Kidney capillary endothelial cell (primary cell): ENCODE measurements around the gene USP22.
A peak's percentile ranks its signal among the peaks of the same experiment; 100 is the strongest.
"Not testable (repeated sequence)": the region's sequence is repeated elsewhere in the genome, so short reads cannot be mapped to it uniquely, and the experiment has no call there.

Experiments
- DNase-seq: peaks from one replicate; pipeline ENCODE4 v3.0.0-alpha.2; 2018; ENCODE audit warnings: low spot score

USP22 gene

DNA sequence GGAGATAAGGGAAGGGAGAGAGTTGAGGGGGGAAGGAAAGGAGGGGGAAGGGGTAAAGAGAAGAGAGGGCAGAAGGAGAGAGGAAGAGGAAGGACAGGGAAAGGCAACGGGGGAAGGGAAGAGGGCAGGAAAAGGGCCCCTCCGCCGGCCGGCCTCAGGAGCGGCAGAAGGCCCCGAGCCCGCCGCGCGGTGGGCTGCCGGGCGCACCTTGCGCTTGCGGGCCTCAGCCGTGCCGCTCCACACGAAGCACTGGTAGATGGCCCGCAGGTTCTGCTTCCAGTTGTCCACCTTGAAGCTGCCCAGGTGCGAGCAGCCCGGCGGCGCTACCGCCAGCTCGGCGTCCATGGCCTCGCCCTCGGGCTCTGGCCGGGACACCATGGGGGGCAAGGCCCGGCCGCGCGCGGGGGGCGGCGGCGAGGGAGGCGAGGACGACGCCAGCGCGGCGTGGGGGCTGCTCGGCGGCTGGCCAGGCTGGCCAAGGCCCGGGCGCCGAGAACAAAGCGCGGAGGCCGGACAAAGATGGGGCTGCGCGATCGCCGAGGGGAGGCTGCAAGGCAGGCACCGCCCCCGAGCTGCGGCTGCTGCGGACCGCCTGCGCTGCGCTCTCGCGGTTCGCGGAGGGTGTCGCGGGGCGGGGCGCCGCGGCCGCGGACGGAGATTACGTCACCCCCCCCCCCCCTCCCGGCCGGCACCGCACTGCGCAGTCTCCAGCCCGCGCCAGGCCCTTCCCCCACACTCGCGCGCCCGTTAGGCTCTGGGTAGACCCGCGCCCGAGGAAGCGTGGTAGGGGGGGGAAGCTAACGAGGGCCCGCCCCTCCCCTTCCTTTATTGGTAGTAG is at the start of gene USP22:
USP22 (minus strand) TSS at position 554 of the 838 bp plus-strand sequence; CDS start at position 378, 176 bp downstream.
- peak; percentile 89 for DNase-seq

DNA sequence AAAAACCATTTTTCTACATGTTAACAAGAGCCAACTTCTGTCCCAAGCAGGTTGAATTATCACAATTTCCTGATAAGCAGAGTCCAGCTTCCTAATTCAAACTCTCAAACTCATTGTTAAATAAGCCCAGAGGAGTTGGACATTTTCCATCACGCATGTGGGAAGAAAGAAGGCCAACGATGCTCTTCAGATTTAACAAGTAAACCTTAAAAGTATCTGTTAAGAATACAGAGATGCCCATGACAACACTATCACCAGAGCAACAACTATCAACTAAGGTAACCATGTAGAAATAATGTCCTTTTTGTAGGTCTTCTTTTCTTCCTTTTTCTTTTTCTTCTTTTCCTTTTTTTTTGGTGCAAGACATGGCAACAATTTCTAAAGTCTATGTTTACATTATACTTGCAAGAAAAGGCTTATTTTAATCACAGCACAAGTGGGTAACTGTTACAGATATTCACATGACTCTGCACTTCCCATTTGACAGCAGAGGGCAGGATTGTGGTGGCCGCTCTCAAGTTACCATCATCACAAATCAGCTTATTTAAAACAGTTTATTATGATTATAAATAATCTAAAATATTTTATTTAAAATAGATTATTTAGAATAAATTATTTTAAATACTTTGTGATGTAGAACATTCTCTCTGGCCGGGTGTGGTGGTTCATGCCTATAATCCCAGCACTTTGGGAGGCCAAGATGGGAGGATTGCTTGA is 48.2 kb upstream of the USP22 start:
- DNase-seq = no peak

DNA sequence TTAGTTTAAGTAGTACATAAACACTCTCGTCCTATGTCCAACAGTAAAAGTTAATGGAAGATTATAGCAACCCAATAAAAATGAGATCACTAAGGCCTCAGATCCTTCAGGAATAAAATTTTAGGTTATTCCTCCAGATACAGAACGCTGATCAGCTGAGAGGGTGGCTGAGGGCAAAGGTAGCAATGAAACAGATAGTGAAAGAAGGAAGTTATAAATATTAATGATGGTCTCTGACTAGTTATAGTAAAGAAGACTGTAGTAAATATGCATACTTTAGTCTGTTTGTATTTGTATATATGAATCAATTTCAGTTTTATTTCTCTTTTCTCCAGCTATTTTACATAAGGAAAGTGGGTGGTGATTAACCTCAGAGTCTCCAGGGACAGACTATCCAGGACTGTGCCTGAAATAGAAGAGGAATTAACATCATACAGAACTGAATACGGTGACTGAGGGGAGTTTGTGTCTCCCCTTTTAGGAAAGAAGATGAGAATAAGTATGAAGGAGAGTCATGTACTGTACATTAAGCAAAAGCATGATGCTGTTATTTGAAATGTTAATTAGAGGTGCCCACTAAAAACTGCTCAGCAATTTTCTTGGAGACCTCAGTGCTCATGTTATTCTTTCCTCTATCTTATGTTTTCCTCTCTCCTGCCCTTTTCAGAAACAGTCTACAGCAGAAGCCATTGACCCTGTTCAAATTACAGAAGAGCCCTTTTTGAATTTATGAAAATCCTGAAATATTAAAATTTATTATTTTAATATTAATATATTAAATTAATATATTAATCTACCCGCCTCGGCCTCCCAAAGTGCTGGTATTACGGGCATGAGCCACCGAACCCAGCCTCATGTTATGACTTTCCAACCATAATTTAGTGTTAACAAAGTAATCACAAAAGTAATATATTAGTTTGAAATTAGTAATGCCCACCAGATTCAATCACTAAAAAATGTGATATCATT is 47.4 kb upstream of the USP22 start:
- DNase-seq = no peak

DNA sequence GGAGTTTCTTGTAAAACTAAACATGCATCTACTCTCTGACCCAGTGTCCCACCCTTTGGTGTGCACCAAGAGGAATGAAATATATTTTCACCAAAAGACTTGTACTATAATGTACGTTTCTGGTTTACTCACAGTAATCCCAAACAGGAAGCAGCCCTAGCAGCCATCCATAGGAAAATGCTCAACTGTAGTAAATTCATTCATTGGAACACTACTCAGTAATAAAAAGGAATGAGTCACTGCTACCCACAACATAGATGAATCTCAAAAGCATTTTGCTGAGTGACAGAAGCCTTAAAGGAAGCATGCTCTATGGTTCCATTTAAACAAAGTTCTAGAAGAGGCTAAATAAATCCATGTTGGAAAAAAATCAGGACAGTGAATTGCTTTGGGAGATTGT is 46.3 kb upstream of the USP22 start:
- peak; percentile 59 for DNase-seq

DNA sequence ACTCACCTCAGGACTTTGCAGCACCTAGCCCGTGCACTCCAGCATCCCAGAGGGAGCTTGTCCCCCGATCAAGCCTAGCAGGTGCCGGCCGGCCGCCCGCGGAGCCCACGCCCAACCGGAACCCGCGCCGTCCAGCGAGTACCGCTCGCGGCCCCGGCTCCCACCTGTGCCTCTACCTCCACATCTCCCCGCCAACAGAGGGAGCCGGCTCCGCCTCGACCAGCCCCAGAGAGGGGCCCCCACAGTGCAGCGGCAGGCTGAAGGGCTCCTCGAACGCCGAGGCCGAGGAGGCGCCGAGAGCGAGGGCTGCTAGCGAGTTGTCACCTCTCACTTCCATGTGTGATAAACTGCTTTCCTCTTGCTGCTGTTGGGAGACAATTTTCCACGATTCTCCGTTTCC is 42.9 kb upstream of the USP22 start:
- DNase-seq = no peak

DNA sequence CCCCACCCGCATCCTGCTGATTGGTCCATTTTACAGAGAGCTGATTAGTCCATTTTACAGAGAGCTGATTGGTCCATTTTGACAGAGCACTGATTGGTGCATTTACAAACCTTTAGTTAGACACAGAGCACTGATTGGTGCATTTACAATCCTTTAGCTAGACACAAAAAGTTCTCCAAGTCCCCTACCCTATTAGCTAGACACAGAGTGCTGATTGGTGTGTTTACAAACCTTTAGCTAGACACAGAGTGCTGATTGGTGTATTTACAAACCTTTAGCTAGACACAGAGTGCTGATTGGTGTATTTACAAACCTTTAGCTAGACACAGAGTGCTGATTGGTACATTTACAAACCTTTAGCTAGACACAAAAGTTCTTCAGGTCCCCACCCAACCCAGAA is 42.5 kb upstream of the USP22 start:
- not testable (repeated sequence) for DNase-seq

DNA sequence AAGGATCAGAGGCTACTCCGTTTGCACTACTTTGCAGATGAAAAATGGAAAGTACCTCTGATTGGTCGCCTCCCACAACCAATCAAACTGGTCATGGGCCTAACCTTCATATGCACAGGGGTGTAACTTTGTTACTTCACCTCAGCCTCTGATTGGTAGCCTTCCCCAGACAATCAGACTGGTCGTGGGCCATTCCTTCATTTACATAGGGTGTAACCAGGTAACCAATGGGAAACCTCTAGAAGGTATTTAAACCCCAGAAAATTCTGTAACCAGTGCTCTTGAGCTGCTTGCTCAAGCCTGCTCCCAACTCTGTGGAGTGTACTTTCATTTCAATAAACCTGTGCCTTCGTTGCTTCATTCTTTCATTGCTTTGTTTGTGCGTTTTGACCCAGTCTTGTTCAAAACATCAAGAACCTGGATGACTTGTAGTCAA is 39.2 kb upstream of the USP22 start:
- DNase-seq = no peak

DNA sequence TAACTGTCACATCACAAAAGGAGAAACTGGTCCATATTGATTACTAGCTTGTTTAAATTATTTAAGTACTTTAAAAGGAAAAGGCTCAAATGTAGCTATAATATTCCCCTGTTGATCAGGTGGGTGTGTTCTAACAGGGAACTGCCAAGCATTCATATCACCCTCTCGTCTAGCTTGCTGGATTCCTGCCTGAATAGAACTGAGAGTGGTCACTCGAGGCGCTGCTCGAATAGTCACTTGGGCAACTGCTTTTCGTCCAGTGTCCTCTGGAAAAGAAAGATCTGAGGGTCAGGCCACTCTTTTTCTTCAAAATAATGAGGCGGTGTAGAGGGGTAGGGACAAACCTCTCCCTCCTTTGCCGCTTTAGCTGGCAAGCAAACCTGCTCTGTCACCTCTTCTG is 36.4 kb upstream of the USP22 start:
- no peak for DNase-seq

DNA sequence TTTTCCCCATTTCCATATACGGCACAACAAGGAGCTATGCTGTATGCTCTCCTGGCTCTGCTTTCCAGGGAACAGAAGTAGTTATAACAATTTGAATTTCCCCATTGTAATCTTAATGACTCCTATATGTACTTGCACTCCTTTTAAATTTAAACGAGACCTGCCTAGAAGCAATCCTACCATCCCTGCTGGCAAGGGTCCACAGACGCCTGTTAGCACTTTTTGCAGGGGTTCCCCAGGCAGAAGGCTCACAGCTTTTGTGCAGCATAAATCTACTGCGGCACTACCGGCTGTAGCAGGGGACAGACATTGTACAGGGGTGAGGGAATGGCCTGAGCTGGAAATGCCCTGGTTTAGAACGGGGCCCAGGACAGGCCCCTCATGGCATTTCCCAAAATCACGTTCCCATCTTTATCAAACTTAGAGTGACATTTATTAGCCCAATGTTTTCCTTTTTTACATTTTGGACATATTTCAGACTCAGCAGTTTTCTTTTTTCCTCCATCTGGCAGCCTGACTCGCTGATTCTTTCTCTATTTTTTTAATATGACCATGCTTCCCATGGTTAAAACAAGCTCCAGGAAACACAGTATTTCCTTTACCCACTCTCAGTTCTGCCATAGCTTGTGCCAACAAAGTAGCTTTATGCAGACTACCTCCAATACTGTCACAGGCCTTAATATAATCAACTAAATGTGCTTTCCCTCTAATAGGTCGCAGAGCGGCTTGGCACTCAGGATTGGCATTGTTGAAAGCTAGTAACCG is 35.4 kb upstream of the USP22 start:
- DNase-seq = no peak

DNA sequence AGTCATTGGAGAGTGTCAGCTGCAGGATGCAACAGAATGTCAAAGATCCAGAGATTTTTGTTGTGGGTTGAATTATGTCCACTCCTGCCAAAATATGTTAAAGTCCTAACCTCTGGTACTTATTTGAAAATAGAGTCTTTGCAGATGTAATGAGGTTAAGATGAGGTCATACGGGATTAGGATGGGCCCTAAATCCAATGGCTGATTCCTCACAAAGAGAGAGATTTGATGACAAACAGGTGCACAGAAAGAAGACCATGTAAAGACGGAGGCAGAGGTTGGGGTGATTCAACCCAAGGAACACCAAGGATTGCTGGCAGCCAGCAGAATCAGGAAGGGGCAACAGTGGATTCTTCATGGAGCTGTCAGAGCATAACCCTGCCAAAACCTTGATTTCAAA is 34.5 kb upstream of the USP22 start:
- DNase-seq = no peak

DNA sequence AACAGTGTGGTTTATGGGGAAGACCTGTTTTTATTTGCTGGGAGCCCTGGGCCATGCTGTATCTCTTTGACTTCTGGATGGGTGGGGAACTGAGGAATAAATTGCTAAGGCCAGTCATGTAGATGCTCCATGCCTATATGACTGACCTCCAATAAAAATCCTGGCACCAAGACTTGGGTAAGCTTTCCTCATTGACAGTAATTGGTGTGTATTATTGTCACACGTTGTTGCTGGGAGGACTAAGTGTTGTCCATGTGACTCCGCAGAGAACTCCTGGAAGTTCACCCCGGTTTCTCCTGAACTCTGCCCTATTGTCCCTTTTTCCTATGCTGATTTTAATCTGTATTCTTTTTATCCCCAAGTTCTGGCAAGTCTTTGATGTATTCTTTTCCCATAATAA is 33.4 kb upstream of the USP22 start:
- no peak for DNase-seq

DNA sequence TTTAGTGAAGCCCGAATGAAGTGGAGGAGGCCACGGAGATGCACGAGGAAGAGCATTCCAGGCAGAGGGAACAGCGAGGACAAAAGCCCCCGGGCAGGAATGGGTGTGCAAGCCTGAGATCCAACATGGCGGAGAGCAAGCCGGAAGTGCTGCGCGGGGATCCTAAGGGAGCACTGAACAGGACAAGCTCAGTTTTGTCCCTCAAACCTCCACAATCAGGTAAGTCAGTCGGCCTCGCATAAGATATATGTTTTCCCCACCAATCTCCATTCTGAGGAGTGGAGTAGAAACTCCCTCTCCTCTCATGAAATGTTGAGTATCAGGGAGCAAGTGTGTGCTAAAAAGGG is 32.9 kb upstream of the USP22 start:
- DNase-seq = no peak

DNA sequence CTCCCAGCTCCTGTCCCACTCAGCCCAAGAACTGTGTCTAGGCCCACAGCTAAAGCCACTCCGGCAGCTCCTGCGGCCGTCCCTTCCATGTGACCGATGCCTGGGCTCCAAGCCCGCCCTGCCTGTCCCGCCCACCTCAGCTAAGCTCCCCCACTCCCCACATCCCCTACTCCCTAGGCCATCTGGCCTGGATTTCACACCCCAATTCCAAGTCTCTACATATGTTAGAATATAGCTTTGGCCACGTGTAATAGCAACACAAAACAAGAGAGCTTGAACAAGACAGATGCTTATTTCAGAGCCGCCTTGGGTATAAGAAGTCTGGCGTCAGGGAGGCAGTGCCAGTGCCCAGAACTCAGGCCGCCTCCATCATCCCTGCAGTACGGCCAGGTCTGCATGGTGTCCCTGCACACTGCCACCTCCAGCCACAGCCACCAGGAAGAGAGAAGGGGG is 30.0 kb upstream of the USP22 start:
- DNase-seq = no peak

DNA sequence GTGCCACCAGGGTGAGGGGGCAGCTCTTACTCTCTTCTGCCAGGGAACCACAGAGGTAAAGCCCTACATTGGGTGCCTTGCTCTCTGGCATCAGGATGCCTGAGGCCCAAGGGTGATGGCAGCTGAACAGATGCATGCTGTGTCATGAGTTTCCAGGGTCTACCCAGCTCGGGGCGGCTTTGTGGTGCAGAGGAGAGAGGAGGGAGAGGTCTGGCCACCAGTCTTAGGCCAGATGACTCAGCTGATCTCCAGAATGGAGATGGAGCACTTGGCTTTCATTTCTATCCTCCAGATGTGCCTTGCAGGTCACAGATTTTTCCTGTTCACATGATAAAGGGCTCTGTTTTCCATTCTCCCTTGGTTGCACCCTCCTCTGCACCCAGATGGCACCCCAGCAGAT is 23.6 kb upstream of the USP22 start:
- DNase-seq = no peak

DNA sequence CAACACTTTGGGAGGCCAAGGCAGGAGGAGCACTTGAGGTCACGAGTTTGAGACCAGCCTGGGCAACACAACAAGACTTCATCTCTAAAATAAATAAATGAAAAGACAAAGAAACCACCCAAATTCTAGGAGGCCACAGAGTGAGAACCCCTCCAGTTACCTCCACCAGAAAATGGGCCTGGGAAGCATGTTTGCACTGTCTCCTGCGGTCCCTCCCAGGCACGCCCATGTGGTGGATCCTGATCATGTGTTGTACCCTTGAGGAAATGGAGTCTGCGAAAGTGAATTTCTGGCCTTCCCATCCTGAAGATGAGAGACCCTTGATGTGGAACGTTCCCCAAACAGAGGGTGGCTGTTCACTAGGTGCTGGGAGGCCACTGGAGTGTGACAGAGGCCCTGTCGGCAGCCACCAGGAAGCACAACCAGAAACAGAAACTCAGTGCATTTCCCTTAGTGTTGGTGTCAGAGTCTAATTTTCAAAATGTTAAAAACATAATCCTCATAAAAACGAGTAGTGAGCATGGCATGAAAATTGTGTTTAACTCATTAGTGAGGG is 19.2 kb upstream of the USP22 start:
- DNase-seq = no peak

DNA sequence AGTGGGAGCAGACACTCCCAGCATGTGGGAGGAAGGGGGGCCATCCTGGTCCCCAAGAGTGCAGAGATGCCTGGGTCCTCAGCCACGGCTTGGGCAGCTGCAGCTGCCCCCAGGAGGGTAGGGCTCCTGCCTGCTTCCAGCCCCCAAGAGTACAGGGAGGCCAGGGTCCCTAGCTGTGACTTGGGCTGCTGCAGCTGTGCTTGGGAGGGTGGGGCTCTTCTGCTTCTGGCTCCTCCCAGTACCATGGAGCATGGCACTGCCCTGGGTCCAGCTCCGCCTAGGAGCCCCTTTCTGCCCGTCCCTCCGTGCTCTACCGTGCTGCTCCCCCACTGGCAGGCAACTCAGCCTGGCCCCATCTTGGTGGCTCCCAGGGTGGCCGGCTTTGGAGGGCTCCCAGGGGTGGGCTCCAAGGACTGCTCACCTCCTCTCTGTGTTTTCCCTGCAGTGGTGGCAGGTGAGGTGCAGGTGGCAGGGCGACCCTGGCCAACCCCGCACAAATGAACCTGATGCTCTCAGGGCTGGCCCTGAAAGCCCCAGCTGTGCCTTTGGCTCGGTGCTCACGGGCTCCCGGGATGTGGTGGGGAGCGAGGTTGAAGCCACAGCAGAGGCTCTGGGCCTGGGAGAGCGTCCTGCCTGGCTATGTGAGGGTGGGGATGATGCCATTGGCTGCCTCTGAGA is 18.5 kb upstream of the USP22 start:
- no peak for DNase-seq

DNA sequence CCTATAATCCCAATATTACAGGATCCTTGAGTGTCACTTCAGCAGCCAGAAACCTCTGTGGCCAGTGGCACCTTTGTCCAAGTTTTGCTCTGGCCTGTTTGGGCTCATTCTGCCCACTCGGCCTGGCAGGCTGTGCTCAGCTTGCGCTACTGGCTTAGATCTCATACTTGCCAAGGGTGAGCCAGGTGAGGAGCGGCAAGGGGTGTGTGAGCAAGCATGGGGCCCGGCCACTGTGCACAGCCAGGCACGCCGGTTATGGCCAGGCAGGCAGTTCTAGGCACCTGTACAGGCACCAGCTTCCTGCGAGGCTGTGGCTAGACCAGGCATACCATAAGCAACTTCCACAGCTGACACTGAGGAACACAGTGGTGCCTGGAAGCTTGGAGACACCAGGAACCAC is 16.9 kb upstream of the USP22 start:
- DNase-seq = no peak

DNA sequence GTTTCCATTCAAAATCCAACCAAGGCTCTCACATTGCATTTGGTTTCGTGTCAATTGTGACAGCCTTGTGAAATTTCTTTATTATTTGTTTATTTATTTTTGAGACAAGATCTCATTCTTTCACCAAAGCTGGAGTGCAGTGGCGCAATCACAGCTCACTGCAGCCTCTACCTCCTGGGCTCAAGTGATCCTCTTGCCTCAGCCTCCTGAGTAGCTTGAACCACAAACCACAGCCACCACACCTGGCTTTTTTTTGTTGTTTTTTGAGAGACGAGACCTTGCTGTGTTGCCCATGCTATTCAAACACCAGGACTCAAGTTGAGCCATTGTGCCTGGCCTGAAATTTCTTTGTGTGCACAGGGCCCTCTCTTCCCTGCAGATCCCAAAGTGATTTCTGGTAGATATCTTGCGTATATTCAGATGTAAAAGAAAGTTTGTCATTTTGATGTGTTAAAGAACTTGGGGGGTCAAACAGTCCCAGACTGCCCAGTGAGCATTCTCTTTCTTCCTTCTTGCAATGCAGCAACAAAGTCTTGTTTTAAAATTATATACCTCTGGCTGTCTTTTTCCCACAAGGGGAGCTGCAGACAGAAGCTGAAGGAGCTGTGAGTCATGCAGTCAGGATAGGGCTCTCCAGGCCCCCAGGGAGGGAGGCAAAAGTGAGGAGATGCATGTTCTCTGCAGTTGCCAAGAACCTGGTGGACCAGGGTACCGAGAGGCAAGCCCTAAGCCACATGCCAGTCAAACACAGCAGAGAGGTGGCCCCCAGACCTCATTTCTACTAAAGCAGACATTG is 15.5 kb upstream of the USP22 start:
- DNase-seq = no peak

DNA sequence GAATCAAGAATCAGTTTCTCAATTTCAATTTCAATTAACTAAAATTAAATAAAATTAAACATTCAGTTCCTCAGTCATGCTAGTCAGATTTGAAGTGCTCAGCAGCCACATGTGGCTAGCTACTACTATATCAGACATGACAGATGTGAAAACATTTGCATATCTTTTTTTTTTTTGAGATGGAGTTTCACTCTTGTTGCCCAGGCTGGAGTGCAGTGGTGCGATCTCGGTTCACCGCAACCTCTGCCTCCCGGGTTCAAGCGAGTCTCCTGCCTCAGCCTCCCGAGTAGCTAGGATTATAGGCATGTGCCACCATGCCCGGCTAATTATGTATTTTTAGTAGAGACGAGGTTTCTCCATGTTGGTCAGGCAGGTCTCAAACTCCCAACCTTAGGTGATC is 10.2 kb upstream of the USP22 start:
- DNase-seq = not testable (repeated sequence)

DNA sequence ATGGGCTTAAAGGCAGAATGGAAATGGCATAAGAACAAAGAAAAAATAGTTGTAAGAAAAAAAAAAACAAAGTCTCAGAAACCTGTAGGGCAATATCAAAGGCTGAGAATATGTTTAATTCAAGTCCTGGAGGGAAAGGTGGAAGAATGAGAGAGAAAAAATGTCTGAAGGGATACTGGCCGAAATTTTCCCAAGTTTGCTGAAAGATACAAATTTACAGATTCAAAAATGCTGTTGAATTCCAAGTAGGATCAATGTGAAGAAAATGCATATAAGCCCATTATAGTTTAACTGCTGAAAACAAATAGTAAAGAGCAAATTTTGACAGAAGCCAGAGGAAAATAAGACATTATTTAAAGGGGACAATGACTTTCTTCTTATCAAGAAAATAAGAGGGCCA is 6.6 kb upstream of the USP22 start:
- no peak for DNase-seq
